WTC11 (cell line): Measurements from ENCODE around the gene PPIG. TPM values are rescaled to one million over a fixed set of nuclear protein-coding genes. Genes with fewer than 3 reads are reported as not detected.
A peak's percentile ranks its signal among the peaks of the same experiment; 100 is the strongest.
"Not testable (repeated sequence)": the region's sequence is repeated elsewhere in the genome, so short reads cannot be mapped to it uniquely, and the experiment has no call there.

Experiments used
- ATAC-seq: fragments of 200-7000 bp; cut with Tn5 transposase; 2 replicates; pipeline ENCODE4 v1.10.0; 2021; ENCODE audit warnings: mild to moderate bottlenecking, moderate library complexity
- CTCF ChIA-PET: fragments of 300-600 bp; sonication (Branson Sonifier 250); formaldehyde crosslinking; loops from one replicate; lab custom pipeline; 2021; ENCODE audit warnings: antibody characterized with exemption; lab: Charles Lee
- POLR2A ChIA-PET: fragments of 350-600 bp; sonication (Branson Sonifier 250); formaldehyde crosslinking; loops from one replicate; lab custom pipeline; 2021; ENCODE audit warnings: antibody characterized with exemption; lab: Charles Lee
- DNase-seq: peaks from one replicate; pipeline ENCODE4 v3.0.0; 2021; ENCODE audit warnings: low spot score
- H3K27ac Mint-ChIP-seq: 2 replicates; pipeline ENCODE4 v1.8.0; 2021; ENCODE audit warnings: mixed read lengths
- H3K27me3 Mint-ChIP-seq: 2 replicates; pipeline ENCODE4 v1.8.0; 2021; ENCODE audit warnings: low read depth, mild to moderate bottlenecking, moderate library complexity, mixed read lengths
- H3K36me3 Mint-ChIP-seq: 2 replicates; pipeline ENCODE4 v1.8.0; 2021; ENCODE audit warnings: mixed read lengths
- H3K4me1 Mint-ChIP-seq: 2 replicates; pipeline ENCODE4 v1.8.0; 2022; ENCODE audit warnings: mixed read lengths
- H3K4me3 Mint-ChIP-seq: 2 replicates; pipeline ENCODE4 v1.8.0; 2021; ENCODE audit warnings: mild to moderate bottlenecking, moderate library complexity, mixed read lengths
- H3K9me3 Mint-ChIP-seq: 2 replicates; pipeline ENCODE4 v1.8.0; 2021; ENCODE audit warnings: mixed read lengths
- AFF4 ChIP-seq: sonication (generic); formaldehyde crosslinking; IDR thresholded peaks from 2 replicates; pipeline ENCODE4 v1.8.1; 2023; ENCODE audit warnings: mild to moderate bottlenecking, missing genetic modification reagents, borderline replicate concordance
- ATF3 ChIP-seq: sonication (generic); formaldehyde crosslinking; conservative IDR thresholded peaks from 2 replicates; pipeline ENCODE4 v1.8.1; 2022; ENCODE audit warnings: mild to moderate bottlenecking, missing genetic modification reagents
- CREB1 ChIP-seq: sonication (generic); formaldehyde crosslinking; IDR thresholded peaks from 2 replicates; pipeline ENCODE4 v1.8.0; 2023; ENCODE audit warnings: mild to moderate bottlenecking, missing genetic modification reagents
- FOXJ3 ChIP-seq: sonication (generic); formaldehyde crosslinking; IDR thresholded peaks from 2 replicates; pipeline ENCODE4 v1.9.0; 2021; ENCODE audit warnings: missing genetic modification reagents, mild to moderate bottlenecking, borderline replicate concordance
- FOXP4 ChIP-seq: sonication (generic); formaldehyde crosslinking; IDR thresholded peaks from 2 replicates; pipeline ENCODE4 v1.8.0; 2022; ENCODE audit warnings: mild to moderate bottlenecking, missing genetic modification reagents
- GTF2I ChIP-seq: fragments of 250-450 bp; sonication (Bioruptor Pico); conservative IDR thresholded peaks from 2 replicates; pipeline ENCODE4 v1.4.0; 2021; ENCODE audit warnings: mild to moderate bottlenecking
- HMGXB4 ChIP-seq: sonication (generic); formaldehyde crosslinking; IDR thresholded peaks from 2 replicates; pipeline ENCODE4 v1.8.1; 2023; ENCODE audit warnings: mild to moderate bottlenecking, moderate library complexity, missing genetic modification reagents
- MAX ChIP-seq: sonication (generic); formaldehyde crosslinking; IDR thresholded peaks from 2 replicates; pipeline ENCODE4 v1.8.0; 2022; ENCODE audit warnings: mild to moderate bottlenecking, missing genetic modification reagents
- MLX ChIP-seq: sonication (generic); formaldehyde crosslinking; IDR thresholded peaks from 2 replicates; pipeline ENCODE4 v1.8.1; 2023; ENCODE audit warnings: mild to moderate bottlenecking, missing genetic modification reagents, moderate library complexity
- NFYB ChIP-seq: sonication (generic); formaldehyde crosslinking; conservative IDR thresholded peaks from 2 replicates; pipeline ENCODE4 v1.8.0; 2022; ENCODE audit warnings: low read depth, missing genetic modification reagents
- RORB ChIP-seq: fragments of 250-450 bp; sonication (Bioruptor Pico); IDR thresholded peaks from 2 replicates; pipeline ENCODE4 v1.9.0; 2021; ENCODE audit warnings: mild to moderate bottlenecking
- ZBTB43 ChIP-seq: sonication (generic); formaldehyde crosslinking; IDR thresholded peaks from 2 replicates; pipeline ENCODE4 v1.8.1; 2023; ENCODE audit warnings: mild to moderate bottlenecking, missing genetic modification reagents
- ZNF138 ChIP-seq: sonication (generic); formaldehyde crosslinking; conservative IDR thresholded peaks from 2 replicates; pipeline ENCODE4 v1.8.1; 2022; ENCODE audit warnings: mild to moderate bottlenecking, moderate library complexity, missing genetic modification reagents
- ZNF396 ChIP-seq: fragments of 250-450 bp; sonication (Bioruptor Pico); IDR thresholded peaks from 2 replicates; pipeline ENCODE4 v1.8.0; 2021; ENCODE audit warnings: mild to moderate bottlenecking, moderate library complexity, borderline replicate concordance
- ZNF425 ChIP-seq: fragments of 250-450 bp; sonication (Bioruptor Pico); conservative IDR thresholded peaks from 2 replicates; pipeline ENCODE4 v1.9.0; 2021; ENCODE audit warnings: mild to moderate bottlenecking
- ZNF512 ChIP-seq: sonication (generic); formaldehyde crosslinking; IDR thresholded peaks from 2 replicates; pipeline ENCODE4 v1.8.1; 2022; ENCODE audit warnings: missing genetic modification reagents, borderline replicate concordance
- ZNF671 ChIP-seq: fragments of 250-450 bp; sonication (Bioruptor Pico); IDR thresholded peaks from 2 replicates; pipeline ENCODE4 v1.8.0; 2021; ENCODE audit warnings: mild to moderate bottlenecking
- total RNA-seq: library from RNA; stranded (reverse); gene quantifications from 3 replicates; pipeline ENCODE4 v1.2.3, GENCODE V29; 2021

PPIG gene
- total RNA-seq, 1 experiment from 2014 or later, result 77.7 TPM

GRCh38 chr2:169584005-169584877 lies at the start of gene PPIG (continued):
- TF ChIP-seq HMGXB4 (CRISPR knock-in tag), result 0 out of 2 replicates have a peak, but pooled peaks have one; percentile 26
- 0 out of 2 replicates have a peak, but pooled peaks have one; percentile 7 for TF ChIP-seq ATF3 (CRISPR knock-in tag)
- TF ChIP-seq AFF4 (CRISPR knock-in tag), result no peak
- no peak for TF ChIP-seq FOXJ3 (CRISPR knock-in tag)
- no peak for TF ChIP-seq ZNF138 (CRISPR knock-in tag)

GRCh38 chr2:169539460-169539859 lies 44.7 kb upstream of the PPIG start:
- ATAC-seq, H3K4me1 Mint-ChIP-seq, CTCF ChIA-PET, H3K4me3 Mint-ChIP-seq, H3K9me3 Mint-ChIP-seq, H3K27ac Mint-ChIP-seq, DNase-seq, POLR2A ChIA-PET, H3K27me3 Mint-ChIP-seq: not testable (repeated sequence)
- peaks cover 41% of the 10 kb centered on the region for H3K36me3 Mint-ChIP-seq

- Mint-ChIP-seq H3K4me1 (no peaks in the 10 kb centered on the region), H3K4me3 (no peak overlapping the region), H3K9me3 (no peaks in the 10 kb centered on the region), H3K27ac (no peak overlapping the region), H3K27me3 (no peaks in the 10 kb centered on the region), H3K36me3 (peaks cover 42% of the 10 kb centered on the region)
- POLR2A ChIA-PET, result no interaction called here
- TF ChIP-seq ZNF396 (CRISPR knock-in tag) (no peak), NFYB (CRISPR knock-in tag) (no peak), ZNF512 (CRISPR knock-in tag) (no peak), GTF2I (CRISPR knock-in tag) (no peak), ZBTB43 (CRISPR knock-in tag) (no peak), RORB (no peak), MAX (CRISPR knock-in tag) (no peak), ZNF425 (CRISPR knock-in tag) (no peak), ZNF671 (no peak), MLX (CRISPR knock-in tag) (no peak), CREB1 (CRISPR knock-in tag) (no peak), FOXP4 (CRISPR knock-in tag) (no peak)
- CTCF ChIA-PET, result no interaction called here
- ATAC-seq (no peak), DNase-seq (no peak)
Measured at GRCh38 chr2:169540146-169540545, 44.0 kb upstream of the PPIG start.
